Right lobe of liver (tissue), 6 donors: Measurements from ENCODE around the gene SPAG5. TPM values are rescaled to one million over a fixed set of nuclear protein-coding genes. Genes with fewer than 3 reads are reported as not detected.

Experiments
- ATAC-seq, 4 donors: fragments of 200-7000 bp; cut with Tn5 transposase; one replicate each; pipeline ENCODE4 v1.9.1; 2020; ENCODE audit warnings: mild to moderate bottlenecking in 4 of 4, moderate library complexity in 4 of 4
- DNase-seq, 3 donors: peaks; one replicate each; pipeline ENCODE4 v3.0.0-alpha.2; 2020
- H3K27ac ChIP-seq, 3 donors: fragments of 200-600 bp; one replicate each; pipeline ENCODE4 v1.8.0; 2022
- H3K27me3 ChIP-seq, 2 donors: fragments of 200-600 bp; one replicate each; pipeline ENCODE4 v1.8.0; 2022
- H3K36me3 ChIP-seq, 4 donors: fragments of 200-600 bp; sonication (generic) in 1 of 4; one replicate each; pipeline versions ENCODE4 v1.5.1 to v1.8.0; 2017 to 2022; ENCODE audit warnings: control low read depth in 1 of 4
- H3K4me1 ChIP-seq, 4 donors: fragments of 200-600 bp; sonication (generic) in 1 of 4; one replicate each; pipeline versions ENCODE4 v1.5.1 to v1.8.0; 2017 to 2022; ENCODE audit warnings: control low read depth in 1 of 4
- H3K4me3 ChIP-seq, 3 donors: fragments of 200-600 bp; one replicate each; pipeline ENCODE4 v1.8.0; 2022
- H3K9me3 ChIP-seq, 4 donors: fragments of 200-600 bp; sonication (generic) in 1 of 4; one replicate each; pipeline versions ENCODE4 v1.5.1 to v1.8.0; 2017 to 2022; ENCODE audit warnings: control low read depth in 1 of 4
- POLR2A ChIP-seq: fragments of 450-650 bp; IDR thresholded peaks from one replicate; pipeline ENCODE4 v1.6.1; 2017; ENCODE audit warnings: antibody characterized with exemption, mild to moderate bottlenecking
- WGBS: methylation state at CpG from one replicate; pipeline ENCODE4 v1.1.6; 2018; ENCODE audit warnings: low coverage, low lambda C conversion rate; ENCODE audit not compliant: insufficient coverage; ENCODE audit errors: missing lambda C conversion rate; 5-methylcytosine and 5-hydroxymethylcytosine counted together
- intact Hi-C, 2 donors: fragments of 100-400 bp; cut with DNase I; formaldehyde crosslinking; loops; one replicate each; pipeline versions ENCODE4 v1.11.2 to v1.14.1; 2022
- total RNA-seq, 6 experiments: library from RNA; depleted of rRNA in 2 of 6; stranded (reverse); fragments of >200 nt in 2 of 6; fragmentation: NEBNext Ultra II Directional in 3 of 6; extraction: Animal tissue kit (Norgen Biotek cat#: 25700) in 3 of 6; gene quantifications; one replicate each; pipeline versions ENCODE4 v1.1.0 to v1.2.4, GENCODE V29; 2016 to 2023
- TF ChIP-seq, protein P1 (sequence below), 4 donors: fragments of 200-600 bp in 3 of 4; fragments of 450-650 bp in 1 of 4; IDR thresholded peaks; one replicate each; pipeline versions ENCODE4 v1.5.1 to v1.8.0; 2016 to 2022; ENCODE audit warnings: antibody characterized with exemption in 4 of 4, mild to moderate bottlenecking in 2 of 4
- donor health status: DM: no; HTN: yes; CAD: no.
- donor health status: DM: no; HTN: no; CAD: no.
- donor health status: DM: no; HTN: no; CAD: no.
- donor health status: DM: no; HTN: yes; CAD: no.
- donor health status: DM: no; HTN: yes; CAD: no.

SPAG5 gene
- total RNA-seq, 6 experiments from 2014 or later, result 8.4 to 14.1 (median 11.3) TPM

DNA sequence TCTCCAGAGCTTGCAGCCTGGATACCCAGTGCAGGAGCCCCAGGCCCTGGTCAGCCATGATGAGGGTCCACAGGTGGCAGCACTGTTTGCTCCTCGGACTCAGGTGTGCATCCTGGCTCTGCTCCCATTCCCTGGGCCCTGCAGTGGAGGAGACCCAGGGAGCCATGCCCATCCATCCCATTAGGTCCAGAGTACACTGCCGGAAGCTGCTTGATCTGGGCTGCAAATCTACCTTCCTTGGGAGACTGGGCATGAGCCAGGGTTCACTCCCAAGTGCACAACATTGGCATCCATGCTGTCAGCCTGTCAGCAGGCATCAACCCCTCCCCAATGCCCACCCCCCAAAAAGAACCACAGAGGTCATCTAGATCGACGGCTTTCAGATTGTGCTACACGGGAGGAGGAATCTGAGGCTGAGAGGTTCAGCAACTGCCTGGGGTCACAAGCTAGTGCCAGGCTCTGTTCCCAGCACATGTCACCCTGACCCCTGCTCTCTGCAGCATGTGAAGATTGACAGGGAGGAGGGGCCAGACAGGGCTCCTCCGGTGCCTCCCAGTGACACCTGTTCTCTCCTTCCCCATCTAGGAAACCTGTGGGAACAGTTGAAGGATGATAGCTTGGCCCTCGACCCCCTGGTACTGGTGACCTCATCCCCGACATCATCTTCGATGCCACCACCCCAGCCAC, 62.1 kb downstream of the SPAG5 start:
- no peak for ATAC-seq
- 36% methylated on average over 4 of the region's 9 CpGs for WGBS

DNA sequence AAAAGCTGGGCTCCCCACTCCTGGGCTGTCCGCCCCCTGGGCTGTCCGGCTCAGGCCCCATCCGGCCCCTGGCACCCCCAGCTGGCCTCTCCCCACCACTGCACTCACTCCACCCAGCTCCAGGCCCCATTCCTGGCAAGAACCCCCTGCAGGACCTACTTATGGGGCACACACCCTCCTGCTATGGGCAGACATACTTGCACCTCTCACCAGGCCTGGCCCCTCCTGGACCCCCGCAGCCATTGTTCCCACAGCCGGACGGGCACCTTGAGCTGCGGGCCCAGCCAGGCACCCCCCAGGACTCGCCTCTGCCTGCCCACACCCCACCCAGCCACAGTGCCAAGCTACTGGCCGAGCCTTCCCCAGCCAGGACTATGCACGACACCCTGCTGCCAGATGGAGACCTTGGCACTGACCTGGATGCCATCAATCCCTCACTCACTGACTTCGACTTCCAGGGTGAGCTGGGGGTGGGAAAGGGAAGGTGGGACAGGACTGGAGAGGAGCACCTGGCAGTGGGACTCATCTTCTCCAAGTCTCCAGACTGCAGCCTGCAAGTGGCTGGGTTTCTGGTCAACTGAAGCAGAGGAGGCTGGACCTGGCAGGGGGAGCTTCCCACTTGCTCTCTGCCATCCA, 64.0 kb downstream of the SPAG5 start:
- Histone ChIP-seq H3K27ac (no peak overlapping the region), H3K4me1 (no peaks in the 10 kb centered on the region), H3K27me3 (no peaks in the 10 kb centered on the region), H3K4me3 (no peak overlapping the region), H3K9me3 (no peaks in the 10 kb centered on the region), H3K36me3 (no peaks in the 10 kb centered on the region)
- TF ChIP-seq, protein P1, sequence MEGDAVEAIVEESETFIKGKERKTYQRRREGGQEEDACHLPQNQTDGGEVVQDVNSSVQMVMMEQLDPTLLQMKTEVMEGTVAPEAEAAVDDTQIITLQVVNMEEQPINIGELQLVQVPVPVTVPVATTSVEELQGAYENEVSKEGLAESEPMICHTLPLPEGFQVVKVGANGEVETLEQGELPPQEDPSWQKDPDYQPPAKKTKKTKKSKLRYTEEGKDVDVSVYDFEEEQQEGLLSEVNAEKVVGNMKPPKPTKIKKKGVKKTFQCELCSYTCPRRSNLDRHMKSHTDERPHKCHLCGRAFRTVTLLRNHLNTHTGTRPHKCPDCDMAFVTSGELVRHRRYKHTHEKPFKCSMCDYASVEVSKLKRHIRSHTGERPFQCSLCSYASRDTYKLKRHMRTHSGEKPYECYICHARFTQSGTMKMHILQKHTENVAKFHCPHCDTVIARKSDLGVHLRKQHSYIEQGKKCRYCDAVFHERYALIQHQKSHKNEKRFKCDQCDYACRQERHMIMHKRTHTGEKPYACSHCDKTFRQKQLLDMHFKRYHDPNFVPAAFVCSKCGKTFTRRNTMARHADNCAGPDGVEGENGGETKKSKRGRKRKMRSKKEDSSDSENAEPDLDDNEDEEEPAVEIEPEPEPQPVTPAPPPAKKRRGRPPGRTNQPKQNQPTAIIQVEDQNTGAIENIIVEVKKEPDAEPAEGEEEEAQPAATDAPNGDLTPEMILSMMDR (IDR thresholded peaks at IDR 0.05), result no peak
- TF ChIP-seq POLR2A, result no peak
- no peak for ATAC-seq
- intact Hi-C loops, result loop anchor here in 1 of 2 donors (5.0 kb wide), 1 partner anchor 43 kb away; no protein-coding TSS in a partner anchor
- WGBS, result 100% methylated on average over 4 of the region's 11 CpGs
- no peak for DNase-seq

More for the DNA sequence above, 62.1 kb downstream of the SPAG5 start:
- Histone ChIP-seq H3K27ac (no peak overlapping the region), H3K27me3 (no peaks in the 10 kb centered on the region), H3K36me3 (no peaks in the 10 kb centered on the region), H3K4me1 (no peaks in the 10 kb centered on the region), H3K4me3 (no peak overlapping the region), H3K9me3 (no peaks in the 10 kb centered on the region)
- no peak for TF ChIP-seq POLR2A
- TF ChIP-seq, protein P1 (IDR thresholded peaks at IDR 0.05), result no peak
- intact Hi-C loops, result loop anchor here in 1 of 2 donors (5.0 kb wide), 1 partner anchor 44 kb away; no protein-coding TSS in a partner anchor
- no peak for DNase-seq

DNA sequence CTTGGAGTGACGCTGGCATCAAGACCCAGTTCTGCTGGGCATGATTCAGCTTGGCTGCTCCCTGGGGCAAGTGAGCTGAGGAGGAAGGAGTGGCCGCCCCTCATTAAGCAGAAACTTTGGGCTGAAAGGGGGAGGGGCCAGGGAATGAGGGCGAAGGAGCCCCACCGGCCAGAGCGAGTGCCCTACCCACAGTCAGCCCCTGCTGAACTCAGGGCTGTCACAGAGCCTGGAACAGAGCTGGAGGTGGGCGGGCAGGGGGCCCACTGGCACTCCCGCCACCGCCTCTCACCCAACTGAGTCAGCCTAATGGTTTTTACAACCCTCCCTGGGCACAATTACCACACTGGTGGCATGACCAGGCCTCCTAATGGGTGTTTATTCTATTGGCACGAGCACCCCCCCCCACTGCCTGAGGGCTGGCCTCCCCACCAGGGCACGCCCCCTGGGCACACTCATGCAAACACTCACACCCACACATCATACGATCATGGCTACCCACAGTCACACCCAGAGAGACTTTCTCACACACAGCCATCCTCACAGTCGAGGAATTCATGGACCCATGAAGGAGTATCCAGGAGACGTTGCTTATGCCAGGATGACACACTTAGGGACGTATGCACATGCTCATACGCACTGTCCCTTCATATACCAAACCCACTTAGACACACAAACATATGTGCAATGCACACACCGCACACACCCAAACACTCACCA, 65.6 kb downstream of the SPAG5 start:
- H3K4me3 ChIP-seq, result no peak overlapping the region
- intact Hi-C loops, result no loop called here
- H3K27ac ChIP-seq, result no peak overlapping the region
- WGBS, result 78% methylated on average over 4 of the region's 16 CpGs
- no peaks in the 10 kb centered on the region for H3K27me3 ChIP-seq
- ATAC-seq (no peak), DNase-seq (no peak)
- H3K9me3 ChIP-seq, result no peaks in the 10 kb centered on the region
- no peaks in the 10 kb centered on the region for H3K36me3 ChIP-seq
- TF ChIP-seq POLR2A, result no peak
- TF ChIP-seq, protein P1 (IDR thresholded peaks at IDR 0.05), result no peak
- no peaks in the 10 kb centered on the region for H3K4me1 ChIP-seq

DNA sequence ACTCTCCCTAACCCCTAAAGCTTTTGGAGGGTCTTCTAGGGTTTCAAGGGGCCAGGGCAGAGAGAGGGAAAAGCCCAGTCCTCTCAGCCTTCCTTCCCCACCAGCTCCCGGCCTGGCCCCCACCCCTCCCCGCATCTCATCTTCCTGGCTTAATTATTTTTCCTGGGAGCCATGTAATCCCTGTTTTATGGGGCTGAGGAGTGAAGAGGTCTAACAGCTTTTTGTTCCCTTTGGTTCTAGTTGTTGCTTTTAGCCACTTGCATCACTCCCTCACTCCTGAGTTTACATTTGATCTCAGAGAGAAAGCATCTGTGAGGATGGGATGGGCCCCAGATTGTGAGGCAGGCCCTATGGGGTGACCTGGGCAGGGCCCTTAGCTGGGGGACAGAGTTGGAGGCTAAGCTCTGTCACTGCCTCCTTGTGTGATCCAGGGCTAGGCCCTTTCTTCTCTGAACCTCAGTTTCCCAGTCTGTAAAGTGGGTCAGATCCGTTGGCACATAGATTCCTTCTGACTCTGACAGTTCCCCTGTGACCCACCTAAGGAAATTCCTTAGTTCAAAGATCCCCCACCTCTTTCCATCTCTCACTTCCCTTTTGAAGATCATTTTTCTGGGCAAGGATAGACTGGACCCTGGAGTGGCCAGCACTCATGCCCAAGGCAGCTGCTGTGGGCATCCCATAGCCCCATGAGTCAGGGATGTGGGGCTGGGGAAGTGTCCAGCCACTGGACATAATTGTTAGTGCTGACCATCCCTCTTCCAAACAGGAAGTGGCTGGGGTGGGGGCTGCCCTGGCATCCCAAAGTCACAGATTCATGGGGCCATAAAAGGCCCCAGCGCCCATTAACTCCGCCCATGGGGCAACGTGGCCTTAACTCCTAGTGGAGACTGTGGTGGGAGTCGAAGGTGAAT, 66.5 kb downstream of the SPAG5 start:
- ATAC-seq (no peak), DNase-seq (no peak)
- 74% methylated on average over 3 of the region's 7 CpGs for WGBS

More for the DNA sequence above, 66.5 kb downstream of the SPAG5 start:
- no peaks in the 10 kb centered on the region for H3K27me3 ChIP-seq
- H3K4me1 ChIP-seq, result no peaks in the 10 kb centered on the region
- no peak overlapping the region for H3K4me3 ChIP-seq
- no peak overlapping the region for H3K27ac ChIP-seq
- intact Hi-C loops, result no loop called here
- no peaks in the 10 kb centered on the region for H3K9me3 ChIP-seq
- TF ChIP-seq, protein P1 (IDR thresholded peaks at IDR 0.05), result no peak
- no peak for TF ChIP-seq POLR2A
- no peaks in the 10 kb centered on the region for H3K36me3 ChIP-seq
